Measurements from ENCODE around the gene ZNF784.
A peak's percentile ranks its signal among the peaks of the same experiment; 100 is the strongest.

Gene ZNF784

GRCh38 chr19:55656552-55656951, 32.2 kb upstream of the ZNF784 start:
- DNase-seq (ENCODE audit: low read depth), result no peak

GRCh38 chr19:55655648-55656040, 31.3 kb upstream of the ZNF784 start:
- no peak for DNase-seq (ENCODE audit: low read depth)

- peak; percentile 95 for DNase-seq (ENCODE audit: low read depth)
Observed at GRCh38 chr19:55654868-55655647, 30.7 kb upstream of the ZNF784 start, which contains the start of gene U2AF2. TSS of gene U2AF2 (plus strand) at chr19:55655035. CDS start at chr19:55655105, 70 bp downstream.

- peak; percentile 96 for DNase-seq (ENCODE audit: low read depth)
Observed at GRCh38 chr19:55654323-55654867, 30.0 kb upstream of the ZNF784 start.

- DNase-seq (ENCODE audit: low read depth), result peak; percentile 98
Observed at GRCh38 chr19:55653651-55654322, 29.4 kb upstream of the ZNF784 start.

GRCh38 chr19:55652311-55653128, 28.2 kb upstream of the ZNF784 start:
- no peak for DNase-seq (ENCODE audit: low read depth)

- no peak for DNase-seq (ENCODE audit: low read depth)
Observed at GRCh38 chr19:55651236-55651635, 26.9 kb upstream of the ZNF784 start.

GRCh38 chr19:55650602-55651230, 26.4 kb upstream of the ZNF784 start:
- DNase-seq (ENCODE audit: low read depth), result no peak

GRCh38 chr19:55650126-55650557, 25.8 kb upstream of the ZNF784 start:
- no peak for DNase-seq (ENCODE audit: low read depth)

- no peak for DNase-seq (ENCODE audit: low read depth)
Observed at GRCh38 chr19:55649268-55650125, 25.1 kb upstream of the ZNF784 start.

- no peak for DNase-seq (ENCODE audit: low read depth)
Observed at GRCh38 chr19:55648585-55649267, 24.4 kb upstream of the ZNF784 start.

GRCh38 chr19:55647732-55648584, 23.6 kb upstream of the ZNF784 start, which contains the start of gene CCDC106:
TSS of gene CCDC106 (plus strand) at chr19:55648212. CDS start at chr19:55649047, 835 bp downstream.
- DNase-seq (ENCODE audit: low read depth), result no peak

- DNase-seq (ENCODE audit: low read depth), result no peak
Observed at GRCh38 chr19:55646889-55647731, 22.7 kb upstream of the ZNF784 start.

- DNase-seq (ENCODE audit: low read depth), result no peak
Observed at GRCh38 chr19:55645512-55645881, 21.1 kb upstream of the ZNF784 start.

- no peak for DNase-seq (ENCODE audit: low read depth)
Observed at GRCh38 chr19:55644842-55645511, 20.6 kb upstream of the ZNF784 start.

- DNase-seq (ENCODE audit: low read depth), result no peak
Observed at GRCh38 chr19:55644191-55644833, 19.9 kb upstream of the ZNF784 start.

GRCh38 chr19:55643887-55644176, 19.5 kb upstream of the ZNF784 start:
- DNase-seq (ENCODE audit: low read depth), result no peak
